ENCODE results near the gene MYO5A. TPM values are rescaled to one million over a fixed set of nuclear protein-coding genes. Genes with fewer than 3 reads are reported as not detected.

The MYO5A gene
- polyA plus RNA-seq, 3 donors = 6.9 to 33.5 (median 16.6) TPM

- no peak for DNase-seq
- Histone ChIP-seq H2AFZ (ENCODE audit: insufficient read depth, low read depth, low read length, poor library complexity, severe bottlenecking) (no peak overlapping the region), H3K27ac (ENCODE audit: low read depth in 1 of 2, low read length in 2 of 2) (peak overlapping the region in 1 of 2 donors; percentile 34), H3K9me3 (replicated peaks in 1 of 2; ENCODE audit: control insufficient read depth in 1 of 2, insufficient read depth in 1 of 2, low read length in 2 of 2) (no peaks in the 10 kb centered on the region), H3K4me3 (replicated peaks in 1 of 3; ENCODE audit: low read depth in 2 of 3, low read length in 3 of 3) (no peak overlapping the region), H4K20me1 (ENCODE audit: insufficient read depth, low read length) (peaks cover 78% of the 10 kb centered on the region), H3K36me3 (replicated peaks in 1 of 2; ENCODE audit: control insufficient read depth in 1 of 2, insufficient read depth in 2 of 2, low read length in 2 of 2) (peaks cover 0 to 11% of the 10 kb centered on the region in 2 donors), H3K79me2 (ENCODE audit: insufficient read depth, low read length) (peaks cover 91% of the 10 kb centered on the region), H3K9ac (ENCODE audit: insufficient read depth, low read length, poor library complexity, severe bottlenecking) (no peak overlapping the region), H3K4me1 (ENCODE audit: control insufficient read depth in 1 of 2, insufficient read depth in 2 of 2, low read length in 2 of 2) (peaks cover 47 to 49% of the 10 kb centered on the region in 2 donors), H3K4me2 (replicated peaks; ENCODE audit: extremely low read depth, low read length, poor library complexity, severe bottlenecking) (no peak overlapping the region), H3K27me3 (ENCODE audit: control insufficient read depth in 2 of 2, insufficient read depth in 2 of 2, low read length in 2 of 2) (no peaks in the 10 kb centered on the region)
- WGBS (ENCODE audit: insufficient coverage) = no CpG with 5 or more reads among the region's 3 CpGs
- Mint-ChIP-seq H3K36me3 (peaks cover 3 to 9% of the 10 kb centered on the region in 2 donors), H3K27me3 (ENCODE audit: low read depth in 3 of 3) (no peaks in the 10 kb centered on the region), H3K4me1 (peaks cover 58% of the 10 kb centered on the region), H3K9me3 (no peaks in the 10 kb centered on the region), H3K4me3 (no peak overlapping the region), H3K27ac (peak overlapping the region in 3 of 7 donors; percentile 87 to 93 (median 91))
- TF ChIP-seq CTCF (IDR thresholded peaks at IDR 0.05) = no peak
- intact Hi-C loops (cut with micrococcal nuclease) = no loop called here
These were observed 91.7 kb downstream of the MYO5A start for GRCh38 chr15:52436981-52437380.

- H3K4me1 ChIP-seq (ENCODE audit: control insufficient read depth in 1 of 2, insufficient read depth in 2 of 2, low read length in 2 of 2) = peaks cover 28% of the 10 kb centered on the region in 2 donors
- Mint-ChIP-seq H3K4me3 (no peak overlapping the region), H3K27ac (no peak overlapping the region), H3K4me1 (peaks cover 41% of the 10 kb centered on the region), H3K9me3 (no peaks in the 10 kb centered on the region), H3K36me3 (peaks cover 9 to 11% of the 10 kb centered on the region in 2 donors), H3K27me3 (ENCODE audit: low read depth in 3 of 3) (no peaks in the 10 kb centered on the region)
- H3K4me2 ChIP-seq (replicated peaks; ENCODE audit: extremely low read depth, low read length, poor library complexity, severe bottlenecking) = no peak overlapping the region
- no CpG with 5 or more reads among the region's 3 CpGs for WGBS (ENCODE audit: insufficient coverage)
- H3K9me3 ChIP-seq (replicated peaks in 1 of 2; ENCODE audit: control insufficient read depth in 1 of 2, insufficient read depth in 1 of 2, low read length in 2 of 2) = no peaks in the 10 kb centered on the region
- no peaks in the 10 kb centered on the region for H3K27me3 ChIP-seq (ENCODE audit: control insufficient read depth in 2 of 2, insufficient read depth in 2 of 2, low read length in 2 of 2)
- H3K27ac ChIP-seq (ENCODE audit: low read depth in 1 of 2, low read length in 2 of 2) = no peak overlapping the region
- DNase-seq = no peak
- H4K20me1 ChIP-seq (ENCODE audit: insufficient read depth, low read length) = peaks cover 76% of the 10 kb centered on the region
- intact Hi-C loops (cut with micrococcal nuclease) = no loop called here
- no peak overlapping the region for H3K9ac ChIP-seq (ENCODE audit: insufficient read depth, low read length, poor library complexity, severe bottlenecking)
- TF ChIP-seq CTCF (IDR thresholded peaks at IDR 0.05) = no peak
- H3K4me3 ChIP-seq (replicated peaks in 1 of 3; ENCODE audit: low read depth in 2 of 3, low read length in 3 of 3) = no peak overlapping the region
- H3K36me3 ChIP-seq (replicated peaks in 1 of 2; ENCODE audit: control insufficient read depth in 1 of 2, insufficient read depth in 2 of 2, low read length in 2 of 2) = peaks cover 3 to 16% of the 10 kb centered on the region in 2 donors
- no peak overlapping the region for H2AFZ ChIP-seq (ENCODE audit: insufficient read depth, low read depth, low read length, poor library complexity, severe bottlenecking)
- peaks cover 78% of the 10 kb centered on the region for H3K79me2 ChIP-seq (ENCODE audit: insufficient read depth, low read length)
These were observed 93.8 kb downstream of the MYO5A start for GRCh38 chr15:52434885-52435284.
